GM18499 (cell line): Measurements from ENCODE around the gene RAB8A.

Experiments used
- ATAC-seq: cut with Tn5 transposase; IDR thresholded peaks from one replicate; pipeline ENCODE4 v1.9.1; 2021; ENCODE audit warnings: moderate number of reproducible peaks; ENCODE audit not compliant: insufficient read depth, unreplicated experiment

Gene RAB8A

GRCh38 chr19:16136185-16136999, 24.7 kb downstream of the RAB8A start:
- ATAC-seq: no peak

GRCh38 chr19:16139752-16140151, 28.1 kb downstream of the RAB8A start:
- no peak for ATAC-seq

- ATAC-seq: no peak
Observed at GRCh38 chr19:16141043-16141442, 29.4 kb downstream of the RAB8A start.

- no peak for ATAC-seq
Observed at GRCh38 chr19:16142032-16142580, 30.4 kb downstream of the RAB8A start.

GRCh38 chr19:16143399-16144215, 31.9 kb downstream of the RAB8A start, which contains the start of gene HSH2D:
Gene HSH2D, plus strand, starts transcription at chr19:16143685. Its CDS starts 5,066 bp downstream, at chr19:16148751.
- no peak for ATAC-seq

- ATAC-seq: no peak
Observed at GRCh38 chr19:16144216-16144581, 32.5 kb downstream of the RAB8A start.

GRCh38 chr19:16146112-16146511, 34.4 kb downstream of the RAB8A start:
- no peak for ATAC-seq

- no peak for ATAC-seq
Observed at GRCh38 chr19:16148443-16149229, 36.9 kb downstream of the RAB8A start.

- ATAC-seq: no peak
Observed at GRCh38 chr19:16153582-16154336, 42.1 kb downstream of the RAB8A start.

GRCh38 chr19:16154557-16154956, 42.9 kb downstream of the RAB8A start:
- ATAC-seq: no peak

GRCh38 chr19:16155128-16155527, 43.4 kb downstream of the RAB8A start:
- no peak for ATAC-seq

GRCh38 chr19:16156904-16157303, 45.2 kb downstream of the RAB8A start:
- no peak for ATAC-seq

GRCh38 chr19:16157601-16158000, 45.9 kb downstream of the RAB8A start:
- no peak for ATAC-seq

GRCh38 chr19:16159655-16160054, 48.0 kb downstream of the RAB8A start:
- no peak for ATAC-seq

- no peak for ATAC-seq
Observed at GRCh38 chr19:16160445-16160942, 48.8 kb downstream of the RAB8A start.

- ATAC-seq: no peak
Observed at GRCh38 chr19:16160943-16161560, 49.4 kb downstream of the RAB8A start.

GRCh38 chr19:16161840-16162239, 50.2 kb downstream of the RAB8A start:
- no peak for ATAC-seq

- no peak for ATAC-seq
Observed at GRCh38 chr19:16164222-16164890, 52.7 kb downstream of the RAB8A start.

GRCh38 chr19:16166417-16166816, 54.7 kb downstream of the RAB8A start:
- no peak for ATAC-seq
